NCI-H1105 (cell line): ENCODE measurements around the gene C11orf16.
"Not testable (repeated sequence)": the region's sequence is repeated elsewhere in the genome, so short reads cannot be mapped to it uniquely, and the experiment has no call there.

Source experiments
- DNase-seq: peaks from one replicate; lab custom pipeline; 2025; lab: John Stamatoyannopoulos, UW

C11orf16 gene

DNA sequence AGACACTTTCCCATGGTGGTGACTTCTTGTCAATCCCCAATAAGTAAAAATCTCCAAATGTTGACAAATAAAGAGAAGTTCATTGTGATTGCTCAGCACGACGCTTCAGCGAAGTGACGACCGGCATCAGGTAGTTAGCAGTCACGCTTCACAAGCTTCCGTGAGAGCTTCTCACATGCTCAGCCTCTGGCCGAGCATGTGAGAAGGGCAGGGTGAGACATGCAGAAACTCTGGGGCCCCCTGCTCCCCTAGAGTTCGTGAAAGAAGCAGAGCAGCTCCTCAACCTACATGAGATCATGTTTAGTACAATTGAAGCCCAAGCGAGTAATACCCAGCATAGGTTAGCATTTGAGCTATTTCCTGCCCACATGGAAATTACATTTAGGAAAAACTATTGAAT lies 4.4 kb upstream of the C11orf16 start:
- DNase-seq: no peak

- DNase-seq: not testable (repeated sequence)
Measured at GRCh38 chr11:8935789-8936188, 3.0 kb upstream of the C11orf16 start.

DNA sequence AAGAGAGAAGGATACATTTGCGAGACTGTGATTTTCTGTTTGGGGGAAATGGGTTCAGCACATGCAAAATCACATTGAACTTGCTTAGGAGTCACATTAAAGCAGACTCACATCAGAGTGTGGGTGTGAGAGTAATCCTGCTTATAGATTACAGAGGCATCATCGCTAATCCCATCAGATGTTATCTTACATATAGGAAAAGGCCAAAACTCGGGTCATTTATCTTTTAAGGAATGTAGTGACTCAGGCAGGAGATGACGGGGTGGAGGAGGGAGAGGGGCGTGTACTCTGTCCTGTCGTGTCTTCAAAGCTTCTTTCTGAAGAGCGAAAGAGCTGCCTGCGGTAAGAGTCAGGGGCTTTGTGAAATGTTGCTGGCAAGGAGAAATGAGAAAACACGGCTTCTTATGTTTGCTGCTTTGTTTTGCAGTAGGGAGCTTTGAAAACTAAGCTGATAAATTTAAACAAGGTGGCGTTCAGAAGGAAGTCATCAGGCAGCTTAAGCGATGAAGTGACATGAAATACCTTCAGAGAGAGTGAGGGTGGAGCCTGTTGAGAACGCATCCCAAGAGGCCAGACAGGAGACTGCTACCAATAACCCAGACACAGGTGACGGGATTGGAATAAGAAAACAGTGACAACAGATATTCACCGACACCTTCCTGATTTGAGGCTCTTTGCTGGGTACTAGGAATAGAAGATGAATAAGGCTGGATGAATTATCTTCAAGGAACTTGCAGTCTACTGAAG lies 2.2 kb upstream of the C11orf16 start:
- DNase-seq: no peak

- no peak for DNase-seq
Measured at GRCh38 chr11:8933931-8934330, 1.2 kb upstream of the C11orf16 start.

DNA sequence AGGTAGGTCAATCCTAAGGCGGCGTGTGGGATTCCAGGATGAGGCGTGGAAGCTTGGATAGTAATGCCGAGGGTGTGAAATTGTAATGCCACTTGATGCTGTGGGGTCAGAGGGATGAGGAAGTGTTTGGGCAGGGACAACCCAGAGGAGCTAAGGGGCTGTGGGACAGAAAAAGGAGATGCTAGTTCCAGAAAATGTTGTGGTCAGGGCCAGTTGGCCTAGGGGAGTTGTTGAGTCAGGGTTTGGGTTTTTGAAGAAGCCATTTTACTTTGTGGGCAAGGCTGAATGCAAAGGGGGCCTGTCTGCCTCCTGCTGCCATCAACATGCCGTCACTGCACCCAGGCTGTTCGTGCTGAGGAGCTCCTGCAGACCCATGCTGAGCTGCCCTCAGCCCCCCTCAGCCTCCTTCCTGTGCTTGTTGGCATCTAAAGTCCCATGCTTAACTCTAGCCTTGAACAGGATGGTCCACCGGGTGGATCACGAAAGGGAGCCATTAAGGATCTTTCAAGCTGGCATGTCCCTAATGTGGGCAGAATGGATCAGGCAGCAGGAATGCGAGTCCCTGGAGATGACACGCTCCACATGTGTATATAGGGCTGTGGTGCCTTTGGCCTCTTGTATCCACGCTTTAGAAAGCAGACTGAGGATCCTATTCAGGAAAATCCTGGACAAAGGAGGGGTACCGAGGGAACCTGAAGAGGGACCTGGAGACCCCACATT lies 2.1 kb downstream of the C11orf16 start:
- DNase-seq: no peak

DNA sequence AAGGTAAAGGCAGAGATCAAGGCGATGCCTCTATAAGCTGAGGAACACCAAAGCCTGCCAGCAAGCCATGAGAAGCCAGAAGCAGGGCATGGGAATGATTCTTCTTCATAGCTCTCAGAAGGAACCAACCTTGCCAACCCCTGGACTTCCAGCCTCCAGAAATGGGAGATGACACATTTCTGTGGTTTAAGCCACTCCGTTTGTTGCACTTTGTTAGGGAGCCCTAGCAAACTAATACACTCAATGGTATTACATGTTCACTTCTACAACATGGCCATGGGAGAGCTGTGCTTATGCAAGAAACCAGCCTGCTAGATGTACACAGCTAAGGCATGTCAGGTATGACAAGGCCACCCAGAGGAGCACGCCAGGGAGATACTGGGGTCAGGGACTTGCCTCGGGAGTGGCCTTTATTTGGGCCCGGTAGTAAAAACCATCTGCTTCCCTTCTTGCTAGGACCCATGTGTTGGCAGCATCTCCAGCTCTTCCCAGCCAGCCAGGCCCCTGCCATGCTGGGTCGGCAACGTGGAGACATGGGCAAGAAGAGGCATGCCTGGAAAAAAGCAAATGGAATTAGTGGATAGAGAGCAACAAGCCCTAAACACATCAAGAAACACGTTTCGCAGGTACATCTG lies 3.6 kb downstream of the C11orf16 start:
- DNase-seq: no peak

- DNase-seq: no peak
Measured at GRCh38 chr11:8928205-8928604, 4.5 kb downstream of the C11orf16 start.

GRCh38 chr11:8927233-8927632 lies 5.5 kb downstream of the C11orf16 start:
- no peak for DNase-seq

DNA sequence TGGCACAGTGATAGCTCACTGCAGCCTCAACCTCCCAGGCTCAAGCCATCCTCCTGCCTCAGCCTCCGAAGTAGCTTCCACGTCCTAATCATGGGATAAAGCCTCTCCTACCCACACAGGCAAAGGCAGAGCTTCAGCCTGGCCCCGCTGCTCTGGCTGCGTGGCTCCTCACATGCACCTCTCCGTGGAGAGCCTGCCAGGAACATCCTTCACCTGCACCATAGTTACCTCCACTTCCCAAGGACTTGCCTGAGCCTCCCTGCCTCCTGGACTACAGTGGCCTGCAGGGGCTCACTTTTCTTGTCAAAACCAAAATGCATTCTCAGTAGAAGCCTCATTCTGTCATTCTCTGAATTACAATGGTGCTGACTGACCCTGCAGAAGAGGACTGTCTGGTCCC lies 6.5 kb downstream of the C11orf16 start:
- DNase-seq: no peak

- no peak for DNase-seq
Measured at GRCh38 chr11:8925711-8926110, 7.0 kb downstream of the C11orf16 start.

GRCh38 chr11:8922691-8923090 lies 10.1 kb downstream of the C11orf16 start:
- DNase-seq: no peak

GRCh38 chr11:8917157-8917825 lies 15.5 kb downstream of the C11orf16 start:
- DNase-seq: no peak

GRCh38 chr11:8914661-8915018 lies 18.1 kb downstream of the C11orf16 start:
- no peak for DNase-seq

- peak; percentile 61 for DNase-seq
Measured at GRCh38 chr11:8913961-8914660, 18.6 kb downstream of the C11orf16 start.

GRCh38 chr11:8911029-8911823 lies 21.5 kb downstream of the C11orf16 start, which contains the start of gene AKIP1:
Gene AKIP1, plus strand, starts transcription at chr11:8911189. Its CDS starts 261 bp downstream, at chr11:8911450.
- peak; percentile 99 for DNase-seq

DNA sequence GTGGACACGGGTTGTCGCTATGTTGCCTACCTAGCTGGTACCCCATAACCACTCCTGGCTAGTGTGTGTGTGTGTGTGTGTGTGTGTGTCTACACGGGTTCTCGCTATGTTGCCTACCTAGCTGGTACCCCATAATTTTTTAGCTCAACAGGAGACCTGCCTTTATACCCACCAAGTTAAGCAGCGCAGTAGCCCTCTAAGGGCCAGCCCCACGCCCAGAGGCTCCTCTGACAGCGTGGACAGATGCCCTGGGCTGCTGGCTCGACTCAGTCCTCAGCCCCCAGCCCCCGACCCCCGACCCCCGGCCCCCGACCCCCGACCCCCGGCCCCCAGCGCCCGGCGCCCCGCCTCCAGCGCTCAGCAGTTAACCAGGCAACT lies 22.1 kb downstream of the C11orf16 start:
- no peak for DNase-seq

GRCh38 chr11:8908099-8908498 lies 24.6 kb downstream of the C11orf16 start:
- no peak for DNase-seq

DNA sequence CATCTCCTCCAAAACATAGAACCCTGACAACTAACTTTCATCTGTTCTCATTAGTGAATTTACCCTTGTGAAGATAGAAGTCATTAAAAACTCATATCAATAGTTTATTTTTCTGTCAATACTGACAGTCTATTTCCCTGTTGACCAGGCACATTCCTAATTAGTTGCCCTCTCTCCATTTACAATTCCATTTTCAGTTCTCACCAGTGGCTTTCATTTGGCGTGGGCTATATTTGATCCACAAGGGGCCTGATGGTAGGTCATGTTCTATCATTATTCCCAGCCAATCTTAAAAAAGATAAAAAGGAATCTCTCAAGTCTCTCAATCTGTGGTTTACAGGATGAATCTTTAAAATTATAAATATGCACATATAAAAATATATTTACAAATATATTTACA lies 25.6 kb downstream of the C11orf16 start:
- DNase-seq: no peak

DNA sequence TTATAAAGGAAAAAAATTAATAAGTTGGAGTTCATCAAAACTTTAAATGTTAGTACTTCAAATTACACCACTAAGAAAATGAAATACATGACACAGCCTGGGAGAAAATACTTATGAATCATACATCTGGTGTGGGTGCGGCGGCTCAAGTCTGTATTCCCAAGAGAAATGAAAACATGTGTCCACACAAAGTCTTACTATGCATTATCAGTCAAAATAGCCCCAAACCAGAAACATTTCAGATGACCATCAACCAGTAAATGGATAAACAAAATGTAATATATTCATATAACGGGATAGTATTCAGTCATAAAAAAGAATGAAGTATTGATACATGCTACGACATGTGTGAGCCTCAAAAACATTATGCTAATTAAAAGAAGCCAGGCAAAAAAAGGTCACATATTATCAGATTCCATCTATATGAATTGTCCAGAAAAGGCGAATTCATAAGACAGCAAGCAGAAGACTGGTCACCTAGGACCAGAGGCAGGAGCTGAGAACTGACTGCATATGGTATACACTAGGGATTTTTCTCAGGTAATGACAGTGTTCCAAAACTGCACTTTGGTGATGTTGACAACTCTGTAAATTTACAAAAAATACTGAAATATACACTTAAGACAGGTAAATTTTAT lies 27.1 kb downstream of the C11orf16 start:
- DNase-seq: no peak

- no peak for DNase-seq
Measured at GRCh38 chr11:8899119-8899753, 33.5 kb downstream of the C11orf16 start.
